ENCODE measurements around the gene RALGAPA1.

DNA sequence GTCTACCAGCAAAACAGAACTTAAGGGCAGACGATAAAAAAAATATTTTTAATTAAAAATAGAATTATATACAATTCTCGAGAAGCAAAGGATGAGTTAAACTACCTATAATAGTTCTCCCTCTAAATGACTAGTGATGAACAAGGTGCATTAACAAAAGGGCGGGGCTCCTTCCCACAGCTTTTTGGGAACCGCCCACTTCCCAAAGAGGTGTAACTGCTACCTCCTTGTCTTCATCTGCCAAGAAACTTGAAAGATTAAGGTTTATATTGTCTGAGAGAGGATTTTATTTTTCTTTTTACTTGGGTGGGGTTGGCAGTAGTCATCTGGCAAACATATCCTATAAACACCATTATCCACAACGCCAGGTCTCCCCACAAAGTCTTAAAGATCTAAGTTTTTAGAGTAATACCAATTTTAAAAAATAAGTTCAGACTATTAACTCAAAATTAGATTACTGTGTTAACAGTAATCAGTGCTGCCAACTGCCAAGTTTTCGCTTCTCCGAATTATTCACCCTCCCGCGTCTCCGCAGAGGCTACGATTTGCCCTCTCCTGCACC lies 938 bp downstream of the RALGAPA1 start:
- TF ChIP-seq, protein P1, sequence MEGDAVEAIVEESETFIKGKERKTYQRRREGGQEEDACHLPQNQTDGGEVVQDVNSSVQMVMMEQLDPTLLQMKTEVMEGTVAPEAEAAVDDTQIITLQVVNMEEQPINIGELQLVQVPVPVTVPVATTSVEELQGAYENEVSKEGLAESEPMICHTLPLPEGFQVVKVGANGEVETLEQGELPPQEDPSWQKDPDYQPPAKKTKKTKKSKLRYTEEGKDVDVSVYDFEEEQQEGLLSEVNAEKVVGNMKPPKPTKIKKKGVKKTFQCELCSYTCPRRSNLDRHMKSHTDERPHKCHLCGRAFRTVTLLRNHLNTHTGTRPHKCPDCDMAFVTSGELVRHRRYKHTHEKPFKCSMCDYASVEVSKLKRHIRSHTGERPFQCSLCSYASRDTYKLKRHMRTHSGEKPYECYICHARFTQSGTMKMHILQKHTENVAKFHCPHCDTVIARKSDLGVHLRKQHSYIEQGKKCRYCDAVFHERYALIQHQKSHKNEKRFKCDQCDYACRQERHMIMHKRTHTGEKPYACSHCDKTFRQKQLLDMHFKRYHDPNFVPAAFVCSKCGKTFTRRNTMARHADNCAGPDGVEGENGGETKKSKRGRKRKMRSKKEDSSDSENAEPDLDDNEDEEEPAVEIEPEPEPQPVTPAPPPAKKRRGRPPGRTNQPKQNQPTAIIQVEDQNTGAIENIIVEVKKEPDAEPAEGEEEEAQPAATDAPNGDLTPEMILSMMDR (conservative IDR thresholded peaks at IDR 0.05; ENCODE audit: low read length), result no peak
- no peak for TF ChIP-seq EZH2phosphoT487 (IDR thresholded peaks at IDR 0.05; ENCODE audit: borderline replicate concordance, low read depth, low read length)
